IPS-15b (cell line): Measurements from ENCODE around the gene DPY19L1.
"Not testable (repeated sequence)": the region's sequence is repeated elsewhere in the genome, so short reads cannot be mapped to it uniquely, and the experiment has no call there.

Experiments used
- H3K27me3 ChIP-seq: one replicate; pipeline ENCODE4 v1.6.1; 2013; ENCODE audit warnings: low read length; ENCODE audit not compliant: control insufficient read depth, insufficient read depth
- H3K36me3 ChIP-seq: one replicate; pipeline ENCODE4 v1.6.1; 2013; ENCODE audit warnings: low read length; ENCODE audit not compliant: control insufficient read depth, insufficient read depth
- H3K4me1 ChIP-seq: one replicate; pipeline ENCODE4 v1.6.1; 2013; ENCODE audit warnings: mild to moderate bottlenecking, low read length; ENCODE audit not compliant: control insufficient read depth, insufficient read depth
- H3K4me3 ChIP-seq: one replicate; pipeline ENCODE4 v1.5.1; 2013; ENCODE audit warnings: low read depth, low read length
- H3K9ac ChIP-seq: one replicate; pipeline ENCODE4 v1.6.1; 2013; ENCODE audit warnings: low read depth, mild to moderate bottlenecking, low read length
- H3K9me3 ChIP-seq: one replicate; pipeline ENCODE4 v1.6.1; 2013; ENCODE audit warnings: mild to moderate bottlenecking, low read length; ENCODE audit not compliant: control insufficient read depth, insufficient read depth

Gene DPY19L1

DNA sequence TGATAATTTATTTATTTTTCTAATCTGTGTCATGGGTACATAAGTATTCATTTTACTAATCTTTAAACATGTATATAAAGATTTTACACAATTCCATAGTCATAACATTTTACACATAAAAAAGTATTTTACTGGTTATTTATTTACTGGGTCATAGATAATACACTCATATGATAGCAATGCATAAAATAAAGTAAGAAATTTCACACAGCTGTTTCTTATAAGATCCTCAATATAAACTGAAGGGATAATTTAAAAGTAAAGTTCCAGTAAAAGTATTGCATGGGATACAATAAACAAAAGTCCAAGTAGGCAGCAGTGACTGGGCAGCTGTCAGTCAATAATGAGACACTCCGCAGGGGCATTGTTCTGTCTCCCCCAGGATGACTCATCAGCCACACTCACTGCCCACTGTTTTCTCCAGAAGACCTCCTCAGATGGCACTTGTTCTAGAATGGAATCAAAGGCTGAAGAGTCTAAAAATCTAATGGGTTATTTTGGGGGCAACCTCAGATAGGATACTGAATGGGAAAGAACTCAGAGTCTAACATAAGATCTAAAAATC is 32.7 kb downstream of the DPY19L1 start:
- Histone ChIP-seq H3K9ac (no peak overlapping the region), H3K4me3 (no peak overlapping the region), H3K36me3 (no peaks in the 10 kb centered on the region), H3K27me3 (no peaks in the 10 kb centered on the region), H3K9me3 (no peaks in the 10 kb centered on the region), H3K4me1 (peaks cover 3% of the 10 kb centered on the region)

DNA sequence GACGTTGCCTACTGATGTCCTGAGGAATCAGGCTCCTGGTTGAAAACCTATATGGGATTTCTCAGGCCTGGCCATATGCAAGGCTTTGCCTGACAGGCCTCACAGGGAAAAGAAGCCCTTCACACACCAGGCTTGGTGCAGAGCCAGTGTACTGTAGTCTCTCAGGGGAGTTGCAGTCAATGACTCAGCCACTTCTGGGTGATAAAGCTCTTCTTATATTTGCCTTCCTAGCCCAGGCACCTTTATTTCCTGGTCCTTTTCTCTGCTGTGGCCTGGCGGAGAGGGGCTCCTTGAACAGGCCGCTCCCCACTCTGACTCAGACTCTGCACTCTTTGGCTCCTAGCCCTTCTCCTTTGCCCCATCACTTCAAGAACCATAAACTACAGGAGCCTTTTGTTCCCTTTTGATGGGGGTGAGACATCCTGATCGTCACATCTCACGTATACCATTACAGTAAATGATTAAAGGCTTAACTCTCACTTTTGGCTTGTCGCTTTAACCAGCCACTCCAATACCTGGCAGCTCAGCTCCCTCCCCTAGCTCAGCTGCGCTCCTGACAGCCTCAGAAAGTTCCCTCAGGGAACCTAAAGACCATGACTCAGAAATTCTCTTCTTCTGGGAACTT is 33.5 kb downstream of the DPY19L1 start:
- H3K9ac ChIP-seq, result no peak overlapping the region
- no peaks in the 10 kb centered on the region for H3K9me3 ChIP-seq
- no peaks in the 10 kb centered on the region for H3K36me3 ChIP-seq
- H3K4me3 ChIP-seq, result no peak overlapping the region
- H3K27me3 ChIP-seq, result no peaks in the 10 kb centered on the region
- peaks cover 3% of the 10 kb centered on the region for H3K4me1 ChIP-seq

DNA sequence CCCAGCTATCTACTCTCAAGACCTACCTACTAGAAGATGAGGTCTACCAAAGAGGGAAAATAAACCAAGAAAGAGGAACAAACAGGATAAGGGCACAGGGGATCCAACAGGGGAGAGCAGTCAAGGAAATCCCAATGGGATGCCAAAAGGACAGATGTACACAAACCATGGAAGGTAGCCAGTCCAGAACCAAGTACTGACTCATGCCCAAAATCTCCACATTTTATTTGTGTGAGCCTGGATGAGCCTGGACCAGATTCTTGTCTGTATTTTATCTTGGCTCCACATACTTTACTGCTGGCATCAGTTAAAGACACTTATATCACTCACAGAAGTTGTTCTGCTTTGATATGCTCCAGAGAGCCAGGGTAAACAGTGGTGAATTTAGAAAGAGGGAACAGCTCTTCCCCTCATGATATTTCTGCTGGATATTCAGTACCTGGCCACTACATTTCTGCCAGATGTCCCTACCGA is 34.1 kb downstream of the DPY19L1 start:
- not testable (repeated sequence) for H3K9me3 ChIP-seq, H3K27me3 ChIP-seq, H3K4me3 ChIP-seq

DNA sequence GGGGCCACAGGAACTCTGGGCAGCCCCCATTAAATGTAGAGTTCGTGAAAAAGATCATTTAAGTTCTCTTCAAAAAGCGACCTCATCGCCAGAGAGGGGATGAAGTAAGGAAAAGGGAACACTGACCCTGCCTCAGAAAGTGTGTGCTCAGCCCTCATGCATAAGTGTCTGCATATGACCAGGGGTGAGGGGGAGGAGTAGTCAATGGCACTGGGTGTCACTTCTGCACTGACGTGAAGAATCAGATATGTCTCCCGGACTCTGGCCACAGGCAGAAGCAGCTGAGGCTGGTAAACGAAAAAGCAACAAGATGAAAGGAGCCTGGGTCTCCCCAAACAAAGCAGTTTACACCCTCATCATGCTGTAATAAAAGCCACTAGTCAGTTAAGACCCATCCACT is 39.0 kb downstream of the DPY19L1 start:
- not testable (repeated sequence) for H3K9ac ChIP-seq, H3K27me3 ChIP-seq, H3K9me3 ChIP-seq, H3K36me3 ChIP-seq, H3K4me3 ChIP-seq, H3K4me1 ChIP-seq

More for the DNA sequence above, 34.1 kb downstream of the DPY19L1 start:
- H3K9ac ChIP-seq, H3K36me3 ChIP-seq, H3K4me1 ChIP-seq: not testable (repeated sequence)

DNA sequence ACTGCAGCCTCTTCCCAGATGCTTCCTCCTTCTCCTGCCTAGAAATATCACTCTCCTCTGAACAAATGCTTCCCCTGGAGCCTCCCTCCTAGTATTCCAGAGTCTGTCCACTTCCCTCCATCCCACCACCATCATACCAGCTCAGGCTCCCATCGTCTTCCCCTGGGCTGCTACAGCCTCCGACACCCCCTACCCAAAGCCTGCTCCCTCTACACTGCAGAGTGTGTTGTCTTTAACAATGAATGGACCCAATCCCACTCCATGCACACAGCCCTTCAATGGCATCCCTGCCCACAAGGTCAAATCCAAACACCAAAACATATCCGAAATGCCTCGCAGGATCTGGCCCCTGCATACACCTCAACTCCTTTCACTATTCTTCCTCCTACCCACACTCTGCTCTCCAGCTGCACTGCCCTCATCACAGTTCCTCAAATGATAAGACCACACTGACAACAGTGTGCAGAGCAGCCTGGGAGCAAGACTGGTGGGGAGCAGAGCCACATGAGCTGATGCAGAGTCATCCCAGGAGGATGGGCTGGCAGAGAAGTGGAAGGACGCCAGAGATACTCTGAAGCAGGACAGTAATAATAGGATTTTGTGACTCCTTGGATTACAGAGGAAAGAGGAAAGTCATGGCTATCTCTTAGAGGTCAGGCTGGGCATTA is 40.7 kb downstream of the DPY19L1 start:
- not testable (repeated sequence) for H3K4me3 ChIP-seq, H3K9ac ChIP-seq, H3K4me1 ChIP-seq, H3K27me3 ChIP-seq, H3K36me3 ChIP-seq, H3K9me3 ChIP-seq

DNA sequence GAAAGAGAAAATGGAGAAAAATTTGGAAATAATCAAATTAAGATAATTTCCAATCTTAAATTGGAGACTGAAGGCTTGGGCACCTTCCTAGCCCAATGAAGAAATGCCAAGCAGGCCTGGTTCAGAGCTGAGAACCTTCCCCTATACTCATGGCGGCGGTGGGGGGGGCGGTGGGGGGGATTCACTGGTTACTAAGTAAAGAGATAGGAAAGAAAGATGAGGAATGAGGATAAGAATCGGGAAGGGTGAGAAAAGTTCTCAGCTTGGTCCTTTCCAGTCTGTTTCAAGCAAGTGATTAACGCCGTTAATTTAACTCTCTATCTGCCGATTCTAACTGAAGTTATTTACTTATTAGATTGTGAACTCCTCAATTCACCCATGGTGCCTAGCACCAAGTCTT is 41.5 kb downstream of the DPY19L1 start:
- Histone ChIP-seq H3K4me1 (no peaks in the 10 kb centered on the region), H3K4me3 (no peak overlapping the region), H3K9ac (no peak overlapping the region), H3K36me3 (no peaks in the 10 kb centered on the region), H3K27me3 (no peaks in the 10 kb centered on the region), H3K9me3 (no peaks in the 10 kb centered on the region)

DNA sequence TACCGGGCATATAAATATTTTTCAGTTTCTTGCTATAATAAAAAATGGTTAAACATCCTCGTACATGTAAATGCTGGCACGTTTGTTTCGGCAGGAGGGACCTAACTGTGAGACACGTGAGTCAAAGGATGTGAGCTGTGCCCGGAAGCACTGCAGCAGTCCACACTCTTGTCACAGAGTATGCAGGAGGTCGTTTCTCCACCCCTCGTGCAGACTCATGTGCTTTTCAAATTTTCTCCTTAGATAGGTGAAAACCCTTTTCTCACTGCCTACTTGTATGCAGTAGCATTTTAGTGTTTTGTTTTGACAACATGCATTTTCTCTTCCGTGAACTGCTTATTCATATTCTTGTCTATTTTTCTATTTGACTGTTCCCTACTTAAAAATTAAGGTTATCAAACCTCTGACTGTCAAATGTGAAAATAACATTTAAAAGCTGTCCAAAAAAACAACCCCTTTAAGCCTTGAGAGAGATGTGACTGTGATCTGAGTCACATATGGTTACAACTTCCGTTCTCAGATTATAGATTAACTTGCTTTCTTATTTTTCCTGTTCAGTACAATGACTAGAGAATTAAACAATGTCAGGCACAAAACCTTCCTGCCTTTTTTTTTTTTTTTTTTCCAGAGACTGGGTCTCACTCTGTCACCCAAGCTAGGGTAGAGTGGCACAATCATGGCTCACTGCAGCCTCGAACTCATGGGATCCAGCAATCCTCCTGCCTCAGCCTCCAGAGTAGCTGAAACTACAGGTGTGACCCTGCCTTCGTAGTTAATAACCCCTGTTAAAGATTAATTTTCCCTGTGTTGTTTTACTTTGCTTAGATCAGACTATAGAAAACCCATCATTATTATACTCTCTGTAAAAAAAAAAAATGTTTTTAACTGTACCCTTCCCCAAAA is 45.1 kb downstream of the DPY19L1 start:
- H3K9ac ChIP-seq, result no peak overlapping the region

DNA sequence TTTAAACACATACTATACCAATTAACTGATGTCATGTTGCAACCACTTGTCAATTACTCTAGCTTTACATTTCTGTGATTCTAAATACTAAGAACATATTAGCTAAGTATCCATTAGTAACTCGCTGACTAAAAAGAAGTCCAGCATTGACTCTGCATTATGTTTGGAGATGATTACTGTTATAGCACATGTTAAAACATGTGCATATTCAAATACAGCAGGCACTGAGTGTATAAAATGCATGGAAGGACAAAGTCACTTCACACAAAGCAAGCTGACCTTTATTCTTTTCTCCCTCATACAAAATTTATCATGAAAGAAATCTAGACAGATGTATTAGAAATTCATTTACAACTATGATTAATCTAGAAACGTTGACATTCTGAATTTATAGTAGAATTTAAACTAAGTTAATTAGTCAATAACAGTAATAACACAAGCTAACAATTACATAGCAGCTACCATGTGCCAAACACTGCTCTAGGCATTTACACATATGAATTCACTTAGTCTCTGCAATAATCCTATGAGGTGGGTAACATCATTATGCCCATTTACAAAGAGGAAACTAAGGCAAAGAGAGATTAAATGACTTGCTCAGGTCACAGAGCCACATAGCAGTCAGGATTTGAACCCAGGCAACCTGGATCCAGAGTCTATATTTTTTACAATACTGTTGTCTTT is 48.7 kb downstream of the DPY19L1 start:
- H3K4me1 ChIP-seq, H3K9ac ChIP-seq: not testable (repeated sequence)

More for the DNA sequence above, 45.1 kb downstream of the DPY19L1 start:
- Histone ChIP-seq H3K4me1 (no peaks in the 10 kb centered on the region), H3K4me3 (no peak overlapping the region), H3K27me3 (no peaks in the 10 kb centered on the region), H3K9me3 (no peaks in the 10 kb centered on the region), H3K36me3 (no peaks in the 10 kb centered on the region)

DNA sequence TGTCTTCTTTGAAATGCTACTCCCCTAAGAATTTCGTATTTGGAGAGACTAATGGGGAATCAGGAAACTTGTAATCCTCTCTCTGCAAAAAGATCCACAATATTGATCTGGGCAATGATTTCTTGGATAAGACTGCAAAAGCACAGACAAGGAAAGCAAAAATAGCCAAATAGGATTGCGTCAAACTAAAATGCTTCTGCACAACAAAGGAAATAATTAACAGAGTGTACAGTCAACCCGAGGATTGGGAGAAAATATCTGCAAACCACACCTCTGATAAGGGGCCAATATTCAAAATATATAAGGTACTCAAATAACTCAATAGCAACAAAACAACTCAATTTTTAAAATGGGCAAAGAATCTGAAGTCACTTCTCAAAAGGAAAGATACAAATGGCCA is 52.1 kb downstream of the DPY19L1 start:
- H3K9ac ChIP-seq, H3K9me3 ChIP-seq, H3K36me3 ChIP-seq, H3K4me1 ChIP-seq, H3K27me3 ChIP-seq, H3K4me3 ChIP-seq: not testable (repeated sequence)

More for the DNA sequence above, 48.7 kb downstream of the DPY19L1 start:
- not testable (repeated sequence) for H3K36me3 ChIP-seq, H3K4me3 ChIP-seq, H3K9me3 ChIP-seq, H3K27me3 ChIP-seq

DNA sequence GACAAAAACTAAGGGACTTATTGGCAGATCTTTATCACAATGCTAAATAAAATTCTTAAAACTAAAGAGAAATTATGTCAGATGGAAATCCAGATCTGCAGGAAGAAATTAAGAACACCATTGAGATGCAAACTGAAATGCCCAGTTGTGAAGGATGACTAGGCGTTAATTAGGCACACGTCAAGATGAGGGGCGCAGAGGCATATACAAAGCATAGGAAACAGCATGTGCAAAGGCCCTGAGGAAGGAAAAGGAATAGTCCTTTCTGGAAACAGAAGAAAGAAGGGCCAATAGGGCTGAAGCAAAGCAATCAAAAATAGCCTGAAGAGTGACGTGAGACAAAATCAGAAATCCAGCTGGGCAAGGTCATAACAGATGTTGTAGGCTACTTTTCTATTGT is 53.1 kb downstream of the DPY19L1 start:
- not testable (repeated sequence) for H3K9me3 ChIP-seq, H3K27me3 ChIP-seq, H3K4me1 ChIP-seq, H3K9ac ChIP-seq, H3K4me3 ChIP-seq, H3K36me3 ChIP-seq

DNA sequence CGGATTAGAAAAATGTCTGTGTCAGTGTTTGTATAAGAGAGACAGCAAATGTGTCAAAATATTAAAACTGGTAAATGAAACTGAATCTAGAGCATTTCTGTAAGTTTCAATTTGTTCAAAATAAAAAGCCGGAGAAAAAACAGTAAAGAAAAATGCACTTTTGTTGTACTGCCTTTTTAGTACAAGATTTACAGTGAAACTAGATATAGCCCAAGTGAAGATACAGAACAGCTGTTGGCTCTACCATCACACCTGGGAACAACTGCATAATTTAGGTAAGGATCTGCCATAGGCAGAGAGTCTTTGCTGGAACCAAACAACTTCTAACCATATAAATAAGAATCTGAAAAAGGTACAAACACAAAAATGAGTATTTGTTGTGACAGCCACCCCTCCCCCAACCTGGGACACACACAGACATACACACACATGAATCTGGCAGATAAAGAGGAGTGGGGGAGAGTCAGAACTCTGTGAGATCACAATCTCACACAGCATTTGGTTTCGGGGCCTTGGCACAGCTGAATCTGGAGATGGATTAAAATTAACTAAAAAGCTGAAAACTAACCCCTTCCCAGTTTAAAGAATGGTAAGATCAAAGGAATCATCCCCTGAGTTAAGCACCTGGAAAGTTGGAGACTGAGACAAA is 54.8 kb downstream of the DPY19L1 start:
- Histone ChIP-seq H3K4me3 (no peak overlapping the region), H3K9ac (no peak overlapping the region), H3K36me3 (no peaks in the 10 kb centered on the region), H3K9me3 (no peaks in the 10 kb centered on the region), H3K4me1 (no peaks in the 10 kb centered on the region), H3K27me3 (no peaks in the 10 kb centered on the region)
